ENCODE results near the gene DLGAP5. TPM values are rescaled to one million over a fixed set of nuclear protein-coding genes. Genes with fewer than 3 reads are reported as not detected.

The DLGAP5 gene
- total RNA-seq, 2 donors from 2014 or later = 0.73 to 4.4 TPM

GRCh38 chr14:55128386-55129085 is 62.8 kb downstream of the DLGAP5 start:
- intact Hi-C loops (cut with DNase I) = loop anchor here (5.0 kb wide), 1 partner anchor 36 kb away; no protein-coding TSS in a partner anchor
- Histone ChIP-seq H3K36me3 (no peaks in the 10 kb centered on the region), H3K27me3 (replicated peaks; ENCODE audit: insufficient read depth) (no peaks in the 10 kb centered on the region), H3K4me1 (replicated peaks) (peaks cover 8% of the 10 kb centered on the region), H3K4me3 (peak overlapping the region; percentile 74 to 80), H3K27ac (peak overlapping the region; percentile 90 to 91), H3K9me3 (no peaks in the 10 kb centered on the region)
- DNase-seq (ENCODE audit: low spot score) = peak; percentile 3
- WGBS = 23% methylated on average over 20 of the region's 20 CpGs
- TF ChIP-seq POLR2AphosphoS5 (IDR thresholded peaks at IDR 0.05) (no peak), POLR2A (IDR thresholded peaks at IDR 0.05) (no peak), CTCF (IDR thresholded peaks at IDR 0.05) (no peak)

GRCh38 chr14:55127460-55127951 is 63.9 kb downstream of the DLGAP5 start:
- intact Hi-C loops (cut with DNase I) = loop anchor here (5.0 kb wide), 1 partner anchor 35 kb away; no protein-coding TSS in a partner anchor
- H3K36me3 ChIP-seq = no peaks in the 10 kb centered on the region
- 35% methylated on average over 2 of the region's 2 CpGs for WGBS
- H3K9me3 ChIP-seq = no peaks in the 10 kb centered on the region
- DNase-seq (ENCODE audit: low spot score) = peak; percentile 16
- no peak for TF ChIP-seq POLR2AphosphoS5 (IDR thresholded peaks at IDR 0.05)
- TF ChIP-seq POLR2A (IDR thresholded peaks at IDR 0.05) = no peak
- TF ChIP-seq CTCF (IDR thresholded peaks at IDR 0.05) = no peak
- peak overlapping the region; percentile 53 to 91 for H3K27ac ChIP-seq
- H3K4me3 ChIP-seq = no peak overlapping the region
- peaks cover 13% of the 10 kb centered on the region for H3K4me1 ChIP-seq (replicated peaks)
- H3K27me3 ChIP-seq (replicated peaks; ENCODE audit: insufficient read depth) = no peaks in the 10 kb centered on the region

GRCh38 chr14:55126932-55127459 is 64.4 kb downstream of the DLGAP5 start:
- no peak overlapping the region for H3K4me3 ChIP-seq
- no peaks in the 10 kb centered on the region for H3K9me3 ChIP-seq
- peak overlapping the region; percentile 53 to 91 for H3K27ac ChIP-seq
- peaks cover 18% of the 10 kb centered on the region for H3K4me1 ChIP-seq (replicated peaks)
- WGBS = 35% methylated on average over 5 of the region's 5 CpGs
- peak; percentile 41 for DNase-seq (ENCODE audit: low spot score)
- no peaks in the 10 kb centered on the region for H3K27me3 ChIP-seq (replicated peaks; ENCODE audit: insufficient read depth)
- TF ChIP-seq POLR2AphosphoS5 (IDR thresholded peaks at IDR 0.05) (peak; percentile 56), POLR2A (IDR thresholded peaks at IDR 0.05) (no peak), CTCF (IDR thresholded peaks at IDR 0.05) (no peak)
- intact Hi-C loops (cut with DNase I) = loop anchor here (5.0 kb wide), 1 partner anchor 35 kb away; no protein-coding TSS in a partner anchor
- H3K36me3 ChIP-seq = no peaks in the 10 kb centered on the region

- H3K4me1 ChIP-seq (replicated peaks) = peaks cover 18% of the 10 kb centered on the region
- intact Hi-C loops (cut with DNase I) = loop anchor here (5.0 kb wide), 1 partner anchor 34 kb away; no protein-coding TSS in a partner anchor
- H3K36me3 ChIP-seq = no peaks in the 10 kb centered on the region
- no peaks in the 10 kb centered on the region for H3K27me3 ChIP-seq (replicated peaks; ENCODE audit: insufficient read depth)
- 65% methylated on average over 3 of the region's 3 CpGs for WGBS
- H3K4me3 ChIP-seq = no peak overlapping the region
- no peaks in the 10 kb centered on the region for H3K9me3 ChIP-seq
- peak overlapping the region in 1 of 2 donors; percentile 7 for H3K27ac ChIP-seq
- no peak for DNase-seq (ENCODE audit: low spot score)
- TF ChIP-seq POLR2A (IDR thresholded peaks at IDR 0.05) = no peak
- TF ChIP-seq CTCF (IDR thresholded peaks at IDR 0.05) = no peak
- TF ChIP-seq POLR2AphosphoS5 (IDR thresholded peaks at IDR 0.05) = no peak
Measured at GRCh38 chr14:55126034-55126433, 65.4 kb downstream of the DLGAP5 start.

Data from prostate gland (tissue), 2 donors.